Measurements from ENCODE around the gene C1QC. TPM values are rescaled to one million over a fixed set of nuclear protein-coding genes. Genes with fewer than 3 reads are reported as not detected.

C1QC gene
- total RNA-seq, 1 experiment from 2014 or later, result not detected

DNA sequence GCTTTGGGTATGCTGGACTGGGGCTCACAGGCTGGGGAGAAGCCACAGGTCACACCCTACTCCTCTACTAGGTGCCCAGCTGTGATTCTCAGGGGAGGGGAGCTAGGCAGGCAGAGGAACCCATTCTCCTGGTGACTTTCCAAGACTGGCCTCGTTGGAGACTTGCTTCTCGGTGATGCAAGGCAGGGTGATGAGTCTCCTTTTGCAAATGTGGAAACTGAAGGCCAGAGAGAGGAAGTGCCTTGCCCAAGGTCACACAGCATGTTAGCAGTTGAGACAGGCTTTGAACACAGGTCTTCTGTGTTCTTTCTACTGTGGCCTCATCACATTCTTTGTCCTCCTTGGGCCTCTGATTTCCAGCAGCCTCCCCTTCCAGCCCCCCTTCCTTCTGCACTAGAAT is 27.5 kb upstream of the C1QC start:
- DNase-seq (ENCODE audit: low read depth), result no peak
- in situ Hi-C loops (cut with HindIII; ENCODE audit: low pct_unique_long_range_greater_than_20kb, low sequenced_read_pairs), result no loop called here

DNA sequence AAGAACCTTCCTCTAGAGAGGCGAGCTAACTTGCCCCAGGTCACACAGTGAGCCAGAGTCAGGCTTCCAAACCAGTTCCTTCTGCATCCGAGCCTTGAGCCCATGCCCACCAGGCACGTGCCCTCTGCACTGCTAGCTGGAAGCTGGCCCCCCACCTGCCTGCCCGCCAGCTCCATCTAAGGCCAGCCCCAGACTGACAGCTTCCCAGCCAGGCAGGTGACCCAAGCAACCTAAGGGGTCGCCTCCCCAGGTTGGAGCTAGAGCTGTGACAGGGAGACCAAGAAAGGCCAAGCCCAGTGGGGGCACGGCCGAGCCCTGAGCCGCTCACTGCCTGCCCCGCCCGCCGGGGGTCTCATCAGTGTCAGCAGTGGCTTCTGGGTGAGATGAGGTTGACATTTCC is 26.9 kb upstream of the C1QC start:
- no peak for DNase-seq (ENCODE audit: low read depth)
- in situ Hi-C loops (cut with HindIII; ENCODE audit: low pct_unique_long_range_greater_than_20kb, low sequenced_read_pairs), result no loop called here

DNA sequence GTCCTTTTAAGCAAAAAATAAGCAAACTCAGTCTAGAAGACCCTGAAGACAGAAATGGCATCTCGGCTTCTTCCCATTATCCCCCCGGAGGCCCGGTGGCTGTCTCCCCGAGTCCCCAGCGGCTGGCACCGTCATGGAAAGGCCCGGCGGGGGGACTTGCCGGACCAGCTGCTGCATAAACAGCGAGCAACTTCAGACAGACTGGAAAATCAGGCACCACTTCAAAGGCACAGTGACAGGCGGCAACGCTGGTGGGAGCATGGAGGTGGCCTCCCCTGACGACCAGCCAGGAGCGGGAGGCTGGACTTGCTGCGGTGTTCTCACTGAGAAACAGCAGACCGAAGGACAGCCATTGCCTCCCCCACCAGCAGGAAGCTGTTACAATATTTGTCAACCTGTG is 25.4 kb upstream of the C1QC start:
- in situ Hi-C loops (cut with HindIII; ENCODE audit: low pct_unique_long_range_greater_than_20kb, low sequenced_read_pairs), result no loop called here
- no peak for DNase-seq (ENCODE audit: low read depth)

DNA sequence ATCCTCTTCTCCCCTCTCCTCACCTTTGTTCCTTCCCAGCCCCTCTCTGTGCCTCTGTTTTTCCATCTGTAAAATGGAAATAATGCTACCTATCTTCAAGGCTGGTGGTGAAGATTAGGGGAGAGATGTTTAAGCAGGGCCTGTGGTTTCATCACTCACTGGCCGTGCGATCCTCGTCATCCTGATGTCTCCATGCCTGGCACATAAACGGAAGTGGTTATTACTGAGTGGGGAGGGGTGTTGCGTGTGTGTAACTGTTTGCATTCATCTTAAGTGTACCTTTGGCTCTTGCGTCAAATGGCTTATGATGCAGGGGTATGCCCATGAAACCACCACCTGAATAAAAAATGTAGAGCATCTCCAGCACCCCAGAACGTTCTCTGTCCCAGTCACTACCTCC is 24.2 kb upstream of the C1QC start:
- DNase-seq (ENCODE audit: low read depth), result no peak
- in situ Hi-C loops (cut with HindIII; ENCODE audit: low pct_unique_long_range_greater_than_20kb, low sequenced_read_pairs), result no loop called here

DNA sequence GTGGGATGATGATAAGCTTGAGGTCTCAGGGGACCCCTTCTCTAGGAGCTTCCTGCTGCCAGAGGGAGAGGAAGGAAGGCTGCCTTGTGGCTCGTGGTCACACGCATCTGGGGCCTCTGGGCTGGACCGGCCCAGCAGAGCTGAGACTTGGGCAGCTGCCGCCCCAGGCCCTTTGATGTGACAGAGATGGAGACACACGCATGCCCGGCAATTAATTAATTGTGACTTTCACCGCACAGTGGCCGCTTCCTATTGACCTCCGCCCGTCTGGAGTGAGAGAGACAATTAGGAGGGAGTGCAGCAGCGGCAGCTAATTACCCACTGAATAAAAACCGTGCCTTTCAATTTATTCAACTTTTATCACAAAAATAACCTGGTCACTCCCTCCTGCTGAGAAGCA is 23.6 kb upstream of the C1QC start:
- in situ Hi-C loops (cut with HindIII; ENCODE audit: low pct_unique_long_range_greater_than_20kb, low sequenced_read_pairs), result no loop called here
- no peak for DNase-seq (ENCODE audit: low read depth)

DNA sequence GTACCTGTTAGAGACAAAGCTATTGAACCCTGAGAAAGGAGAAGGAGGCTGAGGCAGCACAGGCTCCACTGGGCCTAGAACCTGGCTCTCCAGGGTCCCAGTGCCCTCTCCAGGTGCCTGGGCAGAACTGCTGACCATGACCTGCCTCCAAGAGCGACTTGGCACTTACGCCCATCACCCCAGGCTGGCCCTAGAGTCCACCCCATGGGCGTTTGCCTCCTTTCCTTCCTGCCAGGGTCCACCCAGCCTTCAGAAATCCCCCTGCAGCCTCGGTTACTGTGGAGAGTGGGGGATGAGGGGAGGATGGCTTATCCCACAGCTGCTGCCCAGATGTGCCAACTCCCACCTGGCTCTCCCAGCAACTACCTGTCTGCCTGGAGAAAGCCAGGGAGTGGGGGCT is 21.7 kb upstream of the C1QC start:
- in situ Hi-C loops (cut with HindIII; ENCODE audit: low pct_unique_long_range_greater_than_20kb, low sequenced_read_pairs), result no loop called here
- DNase-seq (ENCODE audit: low read depth), result no peak

DNA sequence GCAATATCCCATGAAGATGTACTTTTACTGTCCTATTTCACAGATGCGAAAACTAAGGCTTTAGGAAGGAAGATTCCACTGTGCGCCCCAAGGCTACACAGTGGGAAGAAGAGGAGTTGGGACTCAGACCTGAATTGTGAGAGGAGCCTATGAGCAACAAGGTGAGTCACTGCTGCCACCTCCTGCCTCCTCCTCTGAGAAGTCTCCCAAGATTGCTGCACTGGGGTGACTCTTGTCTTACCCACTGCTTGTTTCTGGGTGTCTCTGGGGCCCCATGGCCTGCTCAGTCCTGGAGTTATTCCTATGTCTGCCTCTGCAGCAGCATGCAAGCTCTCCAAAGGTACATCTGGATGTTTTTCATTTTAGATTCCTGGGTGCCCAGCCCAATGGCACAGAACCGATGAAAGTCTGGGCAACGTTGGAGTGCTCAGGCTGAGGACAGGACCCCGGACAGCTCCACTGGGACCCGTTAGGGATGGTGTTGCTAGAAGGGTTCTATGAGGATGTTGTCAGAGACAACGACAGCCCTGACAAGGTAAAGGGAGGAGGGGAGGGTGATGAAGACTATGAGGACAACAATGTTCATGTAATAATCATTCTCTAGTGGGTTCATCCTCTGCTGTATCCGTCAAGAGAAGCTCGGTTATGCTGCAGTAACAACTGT is 18.0 kb upstream of the C1QC start:
- in situ Hi-C loops (cut with HindIII; ENCODE audit: low pct_unique_long_range_greater_than_20kb, low sequenced_read_pairs), result no loop called here
- DNase-seq (ENCODE audit: low read depth), result no peak

DNA sequence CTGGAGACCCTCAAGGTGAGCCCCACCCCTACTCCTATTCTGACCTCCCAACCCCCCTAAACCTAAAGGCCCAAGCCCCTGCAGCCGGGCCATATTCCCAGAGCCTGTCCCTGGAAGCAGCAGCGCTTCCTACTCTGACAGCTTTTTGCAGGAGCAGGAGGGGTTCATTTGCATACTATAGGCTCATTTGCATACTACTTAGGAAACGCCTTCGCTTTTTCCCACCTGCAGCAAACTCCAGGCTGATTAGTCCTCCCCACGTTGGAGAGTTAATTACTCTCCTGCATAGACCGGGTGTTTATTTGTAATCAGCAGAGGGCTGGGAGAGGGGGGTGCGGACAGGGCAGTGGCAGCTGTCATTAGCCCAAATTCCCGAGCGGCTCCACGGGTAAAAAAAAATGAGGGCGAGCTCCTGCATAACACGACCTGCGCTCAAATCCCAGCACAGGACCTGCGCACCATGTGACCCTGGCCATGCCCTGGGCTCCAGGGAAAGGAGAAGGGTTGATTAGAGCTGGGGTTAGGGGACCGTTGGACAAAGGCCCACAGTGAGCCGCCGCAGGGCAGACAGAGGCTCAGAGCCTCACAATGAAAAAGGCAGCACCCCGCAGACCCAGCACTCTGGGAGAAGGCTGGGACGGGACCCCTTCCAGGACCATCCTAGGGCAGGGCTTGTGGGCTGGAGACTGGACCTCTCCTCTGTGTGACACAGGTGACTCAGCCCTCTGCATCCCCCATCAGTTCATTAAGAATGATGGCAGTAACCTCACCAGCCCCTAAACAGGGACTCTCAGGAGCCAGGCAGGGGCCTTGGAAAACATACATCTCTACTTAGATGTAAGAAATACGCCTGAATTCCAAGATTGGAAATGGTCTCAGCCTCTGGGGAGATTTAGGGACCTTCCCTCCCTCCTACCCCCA is 16.9 kb upstream of the C1QC start:
- in situ Hi-C loops (cut with HindIII; ENCODE audit: low pct_unique_long_range_greater_than_20kb, low sequenced_read_pairs), result no loop called here
- DNase-seq (ENCODE audit: low read depth), result no peak

DNA sequence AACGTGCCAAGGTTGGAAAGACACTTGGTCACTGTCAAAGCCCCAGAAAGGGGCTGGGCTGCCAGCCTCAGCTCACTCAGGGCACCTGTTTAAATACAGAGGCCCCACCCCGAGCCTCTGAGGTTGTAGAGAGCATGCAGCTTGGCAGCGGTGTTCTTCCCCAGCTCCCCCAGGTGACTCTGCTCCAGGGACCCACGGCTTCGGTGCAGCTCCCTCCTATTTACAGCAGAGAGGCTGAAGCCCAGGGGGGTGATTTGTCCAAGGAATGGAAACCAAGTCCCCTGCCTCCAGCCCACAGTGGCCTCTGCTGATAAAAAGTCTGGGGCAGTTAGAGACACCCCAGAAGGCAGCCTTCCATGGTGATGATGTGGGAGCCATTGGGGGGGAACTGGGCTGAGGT is 16.1 kb upstream of the C1QC start:
- in situ Hi-C loops (cut with HindIII; ENCODE audit: low pct_unique_long_range_greater_than_20kb, low sequenced_read_pairs), result no loop called here
- no peak for DNase-seq (ENCODE audit: low read depth)

DNA sequence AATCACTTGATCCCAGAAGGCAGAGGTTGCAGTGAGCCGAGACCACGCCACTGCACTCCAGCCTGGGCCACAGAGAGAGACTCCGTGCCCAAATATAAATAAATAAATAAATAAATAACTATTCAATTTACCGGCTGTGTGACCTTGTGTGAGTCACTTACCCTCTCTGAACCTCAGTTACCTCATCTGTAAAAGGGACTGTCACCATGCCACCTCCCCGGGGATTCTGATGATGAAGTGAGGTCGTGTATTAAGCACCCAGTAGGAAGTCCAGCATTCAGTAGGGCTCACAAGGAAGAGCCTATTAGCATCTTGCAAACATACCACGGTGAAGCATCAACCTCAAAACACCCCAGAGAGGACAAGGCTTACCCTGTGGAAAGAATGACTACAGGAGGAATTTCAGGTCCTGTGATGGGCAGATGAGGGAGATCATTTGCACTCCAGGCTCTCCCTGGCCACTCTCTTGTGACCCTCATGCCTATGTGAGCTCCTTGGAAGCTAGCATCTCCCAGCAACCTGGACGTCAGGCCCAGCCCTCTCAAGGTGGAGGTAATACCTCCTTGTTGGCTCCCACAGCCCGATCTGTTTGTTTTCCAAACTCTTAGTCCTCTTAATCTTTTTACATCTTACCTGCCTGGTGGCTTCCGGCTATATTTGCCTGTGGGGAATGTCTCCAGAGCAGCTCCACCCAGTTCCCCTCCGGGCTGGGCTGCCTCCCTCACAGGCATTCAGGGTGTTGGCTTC is 14.6 kb upstream of the C1QC start:
- in situ Hi-C loops (cut with HindIII; ENCODE audit: low pct_unique_long_range_greater_than_20kb, low sequenced_read_pairs), result no loop called here

DNA sequence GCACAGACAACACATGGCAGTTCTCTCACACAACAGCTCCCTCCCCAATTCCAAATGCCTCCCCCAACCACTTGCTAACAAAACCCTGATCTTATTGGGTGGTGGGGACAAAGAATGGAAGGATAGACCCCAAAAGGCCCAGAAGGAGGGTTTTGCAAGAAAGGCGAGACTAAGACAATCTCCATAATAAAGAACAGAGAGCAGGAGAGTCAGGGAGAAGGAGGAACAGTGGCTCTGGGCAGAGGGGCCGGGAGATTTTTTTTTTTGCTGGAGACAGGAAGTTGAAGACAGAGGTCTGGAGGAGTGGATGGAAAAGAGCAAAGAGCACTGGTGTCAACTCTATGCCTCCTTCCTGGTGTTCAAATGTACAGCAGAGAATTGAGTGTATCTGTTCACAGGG is 13.5 kb upstream of the C1QC start:
- DNase-seq (ENCODE audit: low read depth), result no peak
- in situ Hi-C loops (cut with HindIII; ENCODE audit: low pct_unique_long_range_greater_than_20kb, low sequenced_read_pairs), result no loop called here

More for the DNA sequence above, 14.6 kb upstream of the C1QC start:
- no peak for DNase-seq (ENCODE audit: low read depth)

DNA sequence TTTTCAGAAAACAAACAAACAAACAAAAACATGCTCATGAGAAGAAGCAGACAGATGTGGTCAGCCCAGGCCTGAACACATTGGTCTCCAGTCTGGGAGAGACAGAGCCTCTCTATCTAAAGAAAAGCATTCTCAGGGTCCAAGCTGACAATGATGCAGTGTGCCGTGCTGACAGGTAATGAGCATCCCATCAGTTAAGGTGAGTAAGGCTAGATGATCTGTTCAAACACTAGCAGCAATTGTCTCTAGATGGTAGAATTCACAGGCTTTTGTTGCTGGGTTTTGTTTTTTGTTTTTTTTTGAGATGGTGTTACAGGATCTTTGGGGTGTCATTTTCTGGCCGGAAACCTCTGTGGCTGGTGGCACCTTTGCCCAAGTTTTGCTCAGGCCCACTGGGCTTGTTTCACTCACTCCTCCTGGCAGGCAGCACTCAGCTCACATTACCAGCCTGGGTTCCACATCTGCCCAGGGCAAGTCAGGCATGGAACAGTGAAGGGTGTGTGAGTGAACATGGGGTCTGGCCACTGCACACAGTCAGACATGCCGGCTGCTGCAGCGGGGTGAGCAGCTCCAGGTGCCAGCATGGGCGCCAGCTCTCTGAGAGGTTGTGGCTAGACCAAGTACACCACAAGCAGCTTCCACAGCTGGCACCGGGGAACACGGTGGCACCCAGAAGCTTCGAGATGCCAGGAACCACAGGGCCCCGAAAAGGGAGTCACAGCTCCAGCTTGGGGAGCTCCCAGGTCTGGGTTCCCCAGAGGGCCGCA is 9.6 kb upstream of the C1QC start:
- in situ Hi-C loops (cut with HindIII; ENCODE audit: low pct_unique_long_range_greater_than_20kb, low sequenced_read_pairs), result no loop called here
- no peak for DNase-seq (ENCODE audit: low read depth)

DNA sequence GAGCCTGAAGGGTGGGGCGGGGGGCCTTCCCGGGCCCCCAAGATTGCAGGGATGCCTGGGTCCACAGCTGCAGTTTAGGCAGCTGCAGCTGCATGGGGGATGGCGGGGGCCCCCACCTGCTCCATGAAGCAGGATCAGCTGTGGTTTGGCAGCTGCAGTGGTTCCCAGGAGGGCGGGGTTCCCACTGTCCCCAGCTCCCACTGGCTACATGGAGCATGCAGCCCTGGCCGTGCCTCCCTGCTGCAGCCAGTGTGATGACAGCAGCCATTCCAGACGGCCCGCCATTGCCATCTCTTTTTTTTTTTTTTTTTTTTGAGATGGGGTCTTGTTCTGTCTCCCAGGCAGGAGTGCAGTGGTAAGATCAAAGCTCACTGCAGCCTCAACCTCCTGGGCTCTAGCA is 8.0 kb upstream of the C1QC start:
- in situ Hi-C loops (cut with HindIII; ENCODE audit: low pct_unique_long_range_greater_than_20kb, low sequenced_read_pairs), result no loop called here

DNA sequence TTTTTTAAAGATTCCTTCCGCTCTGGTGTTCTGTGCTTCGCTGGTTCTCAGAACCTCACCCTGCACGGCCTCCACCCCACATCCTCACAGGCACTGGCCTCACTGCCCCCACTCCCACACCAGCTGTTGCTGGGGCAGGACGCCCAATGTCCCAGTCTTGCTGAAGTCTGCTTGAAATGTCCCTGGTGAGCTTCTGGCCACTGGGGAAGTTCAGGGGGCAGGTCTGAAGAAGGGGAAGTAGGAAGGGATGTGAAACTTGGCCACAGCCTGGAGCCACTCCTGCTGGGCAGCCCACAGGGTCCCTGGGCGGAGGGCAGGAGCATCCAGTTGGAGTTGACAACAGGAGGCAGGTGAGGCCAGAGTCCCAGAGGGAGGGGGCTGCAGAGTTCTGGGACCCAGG is 7.1 kb upstream of the C1QC start, which contains the start of gene C1QA:
Gene C1QA, plus strand, starts transcription at position 276 of the 400 bp plus-strand sequence. CDS start 989 bp downstream, outside the sequence.
- in situ Hi-C loops (cut with HindIII; ENCODE audit: low pct_unique_long_range_greater_than_20kb, low sequenced_read_pairs), result no loop called here

More for the DNA sequence above, 8.0 kb upstream of the C1QC start:
- no peak for DNase-seq (ENCODE audit: low read depth)

DNA sequence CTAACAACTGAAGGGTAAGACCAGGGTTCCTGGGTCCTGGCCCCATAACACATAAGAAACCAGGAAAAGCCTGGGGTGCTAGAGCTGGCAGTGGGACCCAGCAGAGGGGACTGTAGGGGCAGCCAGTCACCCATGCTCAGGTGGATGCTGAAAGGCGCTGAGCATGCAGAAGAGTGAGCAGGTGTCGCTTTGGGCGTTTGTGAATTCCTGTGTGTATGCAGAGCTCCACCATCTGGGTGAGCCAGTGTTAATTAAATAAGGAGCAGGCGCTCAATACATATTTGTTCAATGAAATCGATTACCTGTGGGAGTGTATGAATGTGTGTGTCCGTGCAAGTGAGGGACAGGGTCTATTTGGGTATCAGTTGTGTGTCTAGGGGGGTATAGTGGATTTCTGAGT is 6.5 kb upstream of the C1QC start:
- in situ Hi-C loops (cut with HindIII; ENCODE audit: low pct_unique_long_range_greater_than_20kb, low sequenced_read_pairs), result no loop called here
- DNase-seq (ENCODE audit: low read depth), result no peak

More for the DNA sequence above, 7.1 kb upstream of the C1QC start, which contains the start of gene C1QA:
- DNase-seq (ENCODE audit: low read depth), result no peak

DNA sequence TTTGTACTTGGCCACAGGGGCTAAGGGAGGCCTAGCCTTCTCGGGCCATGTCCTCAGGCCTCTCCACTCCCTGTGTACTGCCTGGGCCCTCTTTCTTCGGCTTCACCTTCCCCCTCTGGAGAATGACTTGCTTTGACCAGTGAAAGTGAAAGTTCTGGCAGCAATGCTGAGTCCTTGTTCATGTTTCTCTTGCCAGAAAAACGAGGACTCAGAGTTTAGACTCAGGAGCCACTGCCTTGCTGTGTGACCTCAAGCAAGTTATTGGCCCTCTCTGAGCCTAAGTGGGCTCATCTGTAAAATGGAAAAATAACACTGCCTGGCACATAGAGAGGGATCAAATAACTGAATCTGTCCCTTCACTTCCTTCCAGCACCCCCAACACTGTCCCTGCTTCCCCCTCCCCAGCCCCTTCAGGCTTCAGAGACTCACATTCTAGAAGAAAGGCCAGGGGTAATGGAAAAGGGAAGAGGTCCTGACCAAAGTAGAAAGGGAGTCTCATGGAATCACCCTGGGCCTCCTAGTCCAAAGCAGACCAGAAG is 5.5 kb upstream of the C1QC start:
- in situ Hi-C loops (cut with HindIII; ENCODE audit: low pct_unique_long_range_greater_than_20kb, low sequenced_read_pairs), result no loop called here
- no peak for DNase-seq (ENCODE audit: low read depth)

DNA sequence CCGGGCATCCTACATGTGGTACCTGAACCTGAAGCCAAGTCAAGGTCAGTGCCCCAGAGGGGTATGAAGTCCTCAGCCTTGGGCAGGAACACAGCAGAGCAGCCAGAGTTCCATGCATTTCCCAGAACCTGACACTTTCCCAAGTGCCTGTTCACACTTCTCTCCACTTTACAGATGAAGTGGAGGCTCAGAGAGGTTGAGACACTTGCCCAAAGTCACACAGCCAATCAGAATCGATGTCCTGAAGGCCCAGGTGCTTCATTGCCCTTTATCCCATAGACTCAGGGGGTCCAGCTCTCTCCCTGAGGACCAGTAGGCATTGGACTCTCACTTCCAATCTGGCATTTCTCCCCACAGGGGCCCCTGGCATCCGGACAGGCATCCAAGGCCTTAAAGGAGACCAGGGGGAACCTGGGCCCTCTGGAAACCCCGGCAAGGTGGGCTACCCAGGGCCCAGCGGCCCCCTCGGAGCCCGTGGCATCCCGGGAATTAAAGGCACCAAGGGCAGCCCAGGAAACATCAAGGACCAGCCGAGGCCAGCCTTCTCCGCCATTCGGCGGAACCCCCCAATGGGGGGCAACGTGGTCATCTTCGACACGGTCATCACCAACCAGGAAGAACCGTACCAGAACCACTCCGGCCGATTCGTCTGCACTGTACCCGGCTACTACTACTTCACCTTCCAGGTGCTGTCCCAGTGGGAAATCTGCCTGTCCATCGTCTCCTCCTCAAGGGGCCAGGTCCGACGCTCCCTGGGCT is 4.8 kb upstream of the C1QC start:
- no peak for DNase-seq (ENCODE audit: low read depth)
- in situ Hi-C loops (cut with HindIII; ENCODE audit: low pct_unique_long_range_greater_than_20kb, low sequenced_read_pairs), result no loop called here

Measured in Caki2 (cell line).